Fibroblast of mammary gland (primary cell): ENCODE results near the gene DRAXIN.

ENCODE experiments used
- DNase-seq: peaks from one replicate; pipeline ENCODE4 v3.0.0-alpha.2; 2010; ENCODE audit warnings: low read depth
- H3K4me3 ChIP-seq: 2 replicates; pipeline ENCODE4 v1.5.1; 2011; ENCODE audit warnings: low read depth, mild to moderate bottlenecking, low read length, moderate library complexity; ENCODE audit not compliant: control insufficient read depth
- TF ChIP-seq, protein P1 (sequence below): conservative IDR thresholded peaks from 2 replicates; pipeline ENCODE4 v1.5.1; 2011; ENCODE audit warnings: low read depth, low read length, inconsistent platforms; ENCODE audit not compliant: control insufficient read depth, insufficient read depth

The DRAXIN gene

DNA sequence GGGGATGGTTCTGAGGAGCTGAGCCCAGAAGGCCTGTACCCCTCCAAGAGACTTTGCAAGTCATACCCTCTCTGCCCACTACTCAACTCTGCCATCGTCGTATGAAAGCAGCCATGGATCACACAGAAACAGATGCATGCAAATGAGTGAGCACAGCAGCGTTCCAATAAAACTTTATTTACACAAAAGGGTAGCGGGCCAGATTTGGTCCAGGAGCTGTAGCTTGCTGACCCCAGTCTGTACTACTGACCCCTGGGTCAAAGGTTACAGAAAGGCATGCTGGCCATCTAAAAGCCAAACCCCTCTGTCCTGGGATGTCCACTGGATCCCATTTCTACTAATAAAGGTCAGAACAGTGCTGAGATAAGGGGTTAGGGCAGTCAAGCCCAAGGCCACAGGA lies 35.6 kb downstream of the DRAXIN start:
- H3K4me3 ChIP-seq: no peak overlapping the region
- no peak for DNase-seq

DNA sequence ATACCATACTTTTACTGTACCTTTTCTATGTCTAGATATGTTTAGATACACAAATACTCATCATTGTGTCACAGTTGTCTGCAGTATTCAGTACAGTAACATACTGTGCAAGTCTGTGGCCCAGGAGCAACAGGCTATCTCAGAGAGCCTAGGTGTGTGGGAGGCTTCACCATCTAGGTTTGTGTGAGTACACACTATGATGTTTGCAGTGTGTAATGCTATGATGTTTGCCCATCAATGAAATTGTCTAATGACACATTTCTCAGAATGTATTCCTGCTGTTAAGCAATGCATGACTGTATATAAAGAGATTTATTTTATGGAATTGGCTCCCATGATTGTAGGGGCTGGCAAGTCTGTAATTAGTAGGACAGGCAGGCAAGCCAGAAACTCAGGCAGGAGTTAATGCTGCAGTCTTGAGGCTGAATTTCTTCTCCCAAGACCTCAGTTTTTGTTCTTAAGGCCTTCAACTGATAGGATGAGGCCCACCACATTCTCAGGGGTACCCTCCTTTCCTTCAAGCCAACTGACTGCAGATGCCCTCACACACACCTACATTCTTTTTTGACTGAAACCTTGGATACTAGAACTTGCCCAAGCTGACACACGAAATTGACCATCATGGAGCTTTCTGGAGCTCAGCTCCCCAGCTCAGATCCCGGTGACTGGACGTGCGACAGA lies 36.8 kb downstream of the DRAXIN start:
- TF ChIP-seq, protein P1, sequence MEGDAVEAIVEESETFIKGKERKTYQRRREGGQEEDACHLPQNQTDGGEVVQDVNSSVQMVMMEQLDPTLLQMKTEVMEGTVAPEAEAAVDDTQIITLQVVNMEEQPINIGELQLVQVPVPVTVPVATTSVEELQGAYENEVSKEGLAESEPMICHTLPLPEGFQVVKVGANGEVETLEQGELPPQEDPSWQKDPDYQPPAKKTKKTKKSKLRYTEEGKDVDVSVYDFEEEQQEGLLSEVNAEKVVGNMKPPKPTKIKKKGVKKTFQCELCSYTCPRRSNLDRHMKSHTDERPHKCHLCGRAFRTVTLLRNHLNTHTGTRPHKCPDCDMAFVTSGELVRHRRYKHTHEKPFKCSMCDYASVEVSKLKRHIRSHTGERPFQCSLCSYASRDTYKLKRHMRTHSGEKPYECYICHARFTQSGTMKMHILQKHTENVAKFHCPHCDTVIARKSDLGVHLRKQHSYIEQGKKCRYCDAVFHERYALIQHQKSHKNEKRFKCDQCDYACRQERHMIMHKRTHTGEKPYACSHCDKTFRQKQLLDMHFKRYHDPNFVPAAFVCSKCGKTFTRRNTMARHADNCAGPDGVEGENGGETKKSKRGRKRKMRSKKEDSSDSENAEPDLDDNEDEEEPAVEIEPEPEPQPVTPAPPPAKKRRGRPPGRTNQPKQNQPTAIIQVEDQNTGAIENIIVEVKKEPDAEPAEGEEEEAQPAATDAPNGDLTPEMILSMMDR: no peak
- DNase-seq: no peak
- no peak overlapping the region for H3K4me3 ChIP-seq

More for the DNA sequence above, 35.6 kb downstream of the DRAXIN start:
- TF ChIP-seq, protein P1: no peak

- no peak overlapping the region for H3K4me3 ChIP-seq
- DNase-seq: no peak
- TF ChIP-seq, protein P1: no peak
These were observed 37.6 kb downstream of the DRAXIN start for GRCh38 chr1:11729155-11729497.

DNA sequence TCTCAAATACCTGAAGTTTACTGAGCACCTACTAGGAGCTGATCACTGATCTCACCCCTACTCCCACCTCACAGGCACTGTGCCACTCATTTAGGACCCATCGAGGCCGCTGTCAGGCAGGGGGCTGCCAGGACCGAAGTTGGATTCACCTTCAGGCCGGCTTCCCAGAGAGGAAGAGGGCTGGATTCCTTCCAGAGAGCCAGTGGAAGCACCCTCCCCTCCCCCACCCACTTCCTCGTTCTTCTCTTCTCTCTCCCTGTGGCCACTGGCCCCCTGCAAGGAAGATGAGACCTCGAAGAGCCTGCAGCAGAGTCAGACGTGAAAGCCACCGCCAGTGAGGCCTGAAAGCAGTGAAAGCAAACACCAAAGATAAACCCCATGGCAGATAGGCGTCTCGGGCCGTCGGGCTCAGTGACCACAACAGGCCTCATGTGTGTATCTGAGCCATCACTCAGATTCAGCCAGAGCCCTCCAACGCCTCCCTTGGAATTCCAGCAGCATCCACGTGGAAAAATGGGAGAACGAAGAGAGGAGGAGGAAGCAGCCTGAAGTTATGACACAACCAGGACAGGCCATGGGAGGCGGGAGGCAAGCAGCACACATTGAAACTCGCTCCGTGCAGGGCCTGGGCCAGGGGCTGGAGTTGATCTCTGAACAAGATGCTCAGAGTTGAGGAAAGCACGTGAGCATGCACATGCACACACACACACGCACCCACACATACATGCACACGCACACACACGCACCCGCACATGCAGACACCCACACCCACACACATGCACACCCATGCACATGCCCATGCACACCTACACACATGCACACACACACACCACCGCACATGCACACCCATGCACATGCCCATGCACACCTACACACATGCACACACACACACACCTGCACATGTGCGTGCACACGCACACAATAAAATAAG lies 38.3 kb downstream of the DRAXIN start:
- no peak overlapping the region for H3K4me3 ChIP-seq
- DNase-seq: no peak
- TF ChIP-seq, protein P1: no peak

DNA sequence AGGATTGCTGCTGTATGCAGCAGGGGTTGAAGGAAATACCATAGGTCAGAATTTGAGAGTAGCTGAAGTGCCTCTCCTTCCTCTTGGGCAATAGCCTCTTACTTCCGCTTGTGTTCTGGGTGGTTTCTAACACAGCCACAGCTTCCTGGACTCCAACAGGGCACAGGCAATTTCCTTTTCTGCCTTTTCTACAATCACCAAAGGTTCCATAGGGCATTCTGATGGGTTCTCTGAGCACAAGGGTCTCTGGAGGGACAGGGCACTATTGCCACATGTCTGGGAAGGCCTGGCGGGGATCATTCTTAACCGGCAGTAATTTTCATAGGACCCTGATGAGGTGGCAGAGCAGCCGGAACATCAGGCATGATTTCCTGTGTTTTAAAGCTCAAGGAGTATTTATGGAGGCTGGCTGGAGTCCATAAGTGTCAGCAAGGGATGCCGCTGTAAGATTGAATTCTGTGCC lies 39.0 kb downstream of the DRAXIN start:
- no peak for DNase-seq
- TF ChIP-seq, protein P1: no peak
- no peak overlapping the region for H3K4me3 ChIP-seq

- TF ChIP-seq, protein P1: no peak
- peak overlapping the region; percentile 2 for H3K4me3 ChIP-seq
- DNase-seq: peak; percentile 42
These were observed 40.3 kb downstream of the DRAXIN start for GRCh38 chr1:11731691-11732283.
